Natural killer cell (primary cell): Measurements from ENCODE around the gene TMEM163. TPM values are rescaled to one million over a fixed set of nuclear protein-coding genes. Genes with fewer than 3 reads are reported as not detected.

ENCODE experiments used
- ATAC-seq, 3 donors: fragments of 150-1000 bp in 2 of 3; fragments of 200-7000 bp in 1 of 3; cut with Tn5 transposase; 1 replicate in 1 of 3; 2 replicates in 2 of 3; pipeline ENCODE4 v1.10.0; 2021; ENCODE audit warnings: mild to moderate bottlenecking in 2 of 3, moderate library complexity in 2 of 3
- DNase-seq, 2 donors: peaks; one replicate each; pipeline versions ENCODE4 v3.0.0 to v3.0.0-alpha.2; 2013 to 2021; ENCODE audit warnings: mixed read lengths in 1 of 2
- H3K27ac ChIP-seq: one replicate; pipeline ENCODE4 v1.5.1; 2013; ENCODE audit warnings: mild to moderate bottlenecking, low read length
- H3K27me3 ChIP-seq: one replicate; pipeline ENCODE4 v1.6.1; 2013; ENCODE audit warnings: low read length; ENCODE audit not compliant: control insufficient read depth, insufficient read depth
- H3K36me3 ChIP-seq: one replicate; pipeline ENCODE4 v1.6.1; 2013; ENCODE audit warnings: low read length; ENCODE audit not compliant: control insufficient read depth, insufficient read depth
- H3K4me1 ChIP-seq: one replicate; pipeline ENCODE4 v1.6.1; 2013; ENCODE audit warnings: low read length; ENCODE audit not compliant: control insufficient read depth, insufficient read depth
- H3K4me3 ChIP-seq: one replicate; pipeline ENCODE4 v1.5.1; 2013; ENCODE audit warnings: low read length
- H3K9me3 ChIP-seq: one replicate; pipeline ENCODE4 v1.6.1; 2013; ENCODE audit warnings: low read length; ENCODE audit not compliant: control insufficient read depth, insufficient read depth
- H3K27ac Mint-ChIP-seq, 2 donors: one replicate each; pipeline ENCODE4 v1.8.0; 2022; ENCODE audit warnings: mild to moderate bottlenecking in 2 of 2, mixed read lengths in 2 of 2, moderate library complexity in 1 of 2
- H3K27me3 Mint-ChIP-seq, 2 donors: one replicate each; pipeline ENCODE4 v1.8.0; 2022; ENCODE audit warnings: low read depth in 2 of 2, mixed read lengths in 2 of 2
- H3K36me3 Mint-ChIP-seq: one replicate; pipeline ENCODE4 v1.8.0; 2022; ENCODE audit warnings: mixed read lengths
- H3K4me1 Mint-ChIP-seq, 2 donors: one replicate each; pipeline ENCODE4 v1.8.0; 2022; ENCODE audit warnings: mixed read lengths in 2 of 2
- H3K4me3 Mint-ChIP-seq: one replicate; pipeline ENCODE4 v1.8.0; 2022; ENCODE audit warnings: mild to moderate bottlenecking, moderate library complexity, mixed read lengths
- H3K9me3 Mint-ChIP-seq, 2 donors: one replicate each; pipeline ENCODE4 v1.8.0; 2022; ENCODE audit warnings: mixed read lengths in 2 of 2
- whole genome bisulfite sequencing: methylation state at CpG from one replicate; pipeline ENCODE4 v1.1.7; 2013; ENCODE audit warnings: missing lambda C conversion rate; ENCODE audit not compliant: insufficient coverage; 5-methylcytosine and 5-hydroxymethylcytosine counted together
- intact Hi-C: fragments of 100-400 bp; cut with micrococcal nuclease; formaldehyde crosslinking; loops from one replicate; pipeline ENCODE4 v1.14.2; 2022
- total RNA-seq, 4 donors: library from RNA; stranded (reverse); fragments of 120-200 nt in 1 of 4; gene quantifications; one replicate each; pipeline versions ENCODE4 v1.2.3 to v1.2.4, GENCODE V29; 2013 to 2022
- TF ChIP-seq, protein P1 (sequence below): fragments of 200-600 bp; IDR thresholded peaks from one replicate; pipeline ENCODE4 v1.8.0; 2022; ENCODE audit warnings: antibody characterized with exemption

Gene TMEM163
- total RNA-seq, 3 donors from 2014 or later (not counting 1 experiment from before 2014, with no cell fraction given), result 6.8 to 11.6 (median 10.3) TPM

DNA sequence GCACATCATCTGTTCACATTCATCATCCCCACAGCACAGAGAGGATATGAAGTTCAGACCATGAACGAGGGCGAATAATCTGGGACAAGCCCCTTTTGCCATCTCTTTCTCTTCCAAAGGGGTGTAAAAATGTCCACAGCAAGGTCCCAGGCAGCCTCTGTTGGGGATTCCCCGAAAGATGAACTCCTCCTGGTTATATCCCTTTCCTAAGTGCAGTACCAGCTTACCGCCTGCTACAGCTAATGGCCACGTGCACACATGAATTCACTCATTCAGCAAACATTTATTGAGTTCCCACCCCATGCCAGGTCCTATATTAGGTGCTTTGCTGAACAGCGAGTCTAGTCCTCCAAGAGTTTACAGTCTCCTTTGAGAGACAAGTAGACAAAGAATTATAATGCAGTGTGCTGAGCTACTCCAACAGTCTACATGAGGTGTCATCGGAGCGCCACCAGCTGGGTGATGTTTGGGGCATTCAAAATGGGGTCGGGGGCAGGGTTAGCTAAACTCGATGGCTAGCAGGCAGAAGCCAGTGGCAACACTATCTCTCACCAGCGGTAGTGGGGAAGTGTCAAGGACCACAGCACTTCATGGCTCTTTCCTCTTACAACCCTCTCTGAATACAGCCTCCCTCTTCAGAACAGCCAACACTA, 228.9 kb downstream of the TMEM163 start:
- intact Hi-C loops, result no loop called here
- no peak overlapping the region for H3K4me3 Mint-ChIP-seq
- WGBS, result 91% methylated on average over 11 of the region's 11 CpGs
- Histone ChIP-seq H3K4me3 (no peak overlapping the region), H3K27me3 (no peaks in the 10 kb centered on the region), H3K27ac (no peak overlapping the region), H3K36me3 (no peaks in the 10 kb centered on the region), H3K4me1 (no peaks in the 10 kb centered on the region), H3K9me3 (no peaks in the 10 kb centered on the region)
- TF ChIP-seq, protein P1, sequence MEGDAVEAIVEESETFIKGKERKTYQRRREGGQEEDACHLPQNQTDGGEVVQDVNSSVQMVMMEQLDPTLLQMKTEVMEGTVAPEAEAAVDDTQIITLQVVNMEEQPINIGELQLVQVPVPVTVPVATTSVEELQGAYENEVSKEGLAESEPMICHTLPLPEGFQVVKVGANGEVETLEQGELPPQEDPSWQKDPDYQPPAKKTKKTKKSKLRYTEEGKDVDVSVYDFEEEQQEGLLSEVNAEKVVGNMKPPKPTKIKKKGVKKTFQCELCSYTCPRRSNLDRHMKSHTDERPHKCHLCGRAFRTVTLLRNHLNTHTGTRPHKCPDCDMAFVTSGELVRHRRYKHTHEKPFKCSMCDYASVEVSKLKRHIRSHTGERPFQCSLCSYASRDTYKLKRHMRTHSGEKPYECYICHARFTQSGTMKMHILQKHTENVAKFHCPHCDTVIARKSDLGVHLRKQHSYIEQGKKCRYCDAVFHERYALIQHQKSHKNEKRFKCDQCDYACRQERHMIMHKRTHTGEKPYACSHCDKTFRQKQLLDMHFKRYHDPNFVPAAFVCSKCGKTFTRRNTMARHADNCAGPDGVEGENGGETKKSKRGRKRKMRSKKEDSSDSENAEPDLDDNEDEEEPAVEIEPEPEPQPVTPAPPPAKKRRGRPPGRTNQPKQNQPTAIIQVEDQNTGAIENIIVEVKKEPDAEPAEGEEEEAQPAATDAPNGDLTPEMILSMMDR, result no peak
- no peaks in the 10 kb centered on the region for H3K36me3 Mint-ChIP-seq
- H3K27me3 Mint-ChIP-seq, result no peaks in the 10 kb centered on the region
- H3K9me3 Mint-ChIP-seq, result no peaks in the 10 kb centered on the region
- peaks cover 0 to 14% of the 10 kb centered on the region in 2 donors for H3K4me1 Mint-ChIP-seq
- DNase-seq, result no peak
- peak overlapping the region in 1 of 2 donors; percentile 10 for H3K27ac Mint-ChIP-seq
- peak in 1 of 3 donors; percentile 25 for ATAC-seq

DNA sequence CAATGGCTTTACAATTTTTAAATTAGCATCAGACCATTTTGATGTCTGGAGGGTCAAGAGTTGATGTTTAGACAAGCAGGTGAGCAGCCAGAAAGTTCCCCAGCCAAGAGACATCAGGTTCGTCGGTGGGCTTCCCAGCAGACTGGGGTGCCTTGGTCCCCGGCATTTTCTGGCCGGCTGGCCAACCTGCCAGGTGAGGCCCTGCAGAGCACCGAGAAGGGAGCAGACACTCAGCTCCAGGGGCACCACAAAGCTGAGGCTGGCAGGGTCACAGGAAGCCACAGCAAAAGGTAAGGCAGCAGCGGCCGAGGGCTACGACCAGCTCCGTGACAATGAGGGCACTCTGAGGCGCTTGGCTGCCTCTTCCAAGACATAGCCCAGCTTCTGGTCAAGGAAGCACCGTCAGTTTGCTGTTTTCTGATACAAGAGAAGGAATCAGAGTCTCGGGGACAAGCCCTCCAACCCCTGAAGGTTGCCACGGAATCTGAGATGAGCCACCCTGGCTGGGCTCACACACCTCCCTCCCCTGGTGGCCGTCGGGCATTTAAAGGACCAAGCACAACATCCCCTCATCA, 235.9 kb downstream of the TMEM163 start:
- Mint-ChIP-seq H3K9me3 (no peaks in the 10 kb centered on the region), H3K27me3 (no peaks in the 10 kb centered on the region), H3K36me3 (no peaks in the 10 kb centered on the region), H3K4me1 (no peaks in the 10 kb centered on the region), H3K27ac (no peak overlapping the region), H3K4me3 (no peak overlapping the region)
- H3K36me3 ChIP-seq, result no peaks in the 10 kb centered on the region
- no peak for DNase-seq
- no peak overlapping the region for H3K27ac ChIP-seq
- no peaks in the 10 kb centered on the region for H3K4me1 ChIP-seq
- H3K27me3 ChIP-seq, result no peaks in the 10 kb centered on the region
- ATAC-seq, result no peak
- H3K9me3 ChIP-seq, result no peaks in the 10 kb centered on the region
- WGBS, result 77% methylated on average over 15 of the region's 15 CpGs
- H3K4me3 ChIP-seq, result no peak overlapping the region
- TF ChIP-seq, protein P1, result no peak
- intact Hi-C loops, result no loop called here

DNA sequence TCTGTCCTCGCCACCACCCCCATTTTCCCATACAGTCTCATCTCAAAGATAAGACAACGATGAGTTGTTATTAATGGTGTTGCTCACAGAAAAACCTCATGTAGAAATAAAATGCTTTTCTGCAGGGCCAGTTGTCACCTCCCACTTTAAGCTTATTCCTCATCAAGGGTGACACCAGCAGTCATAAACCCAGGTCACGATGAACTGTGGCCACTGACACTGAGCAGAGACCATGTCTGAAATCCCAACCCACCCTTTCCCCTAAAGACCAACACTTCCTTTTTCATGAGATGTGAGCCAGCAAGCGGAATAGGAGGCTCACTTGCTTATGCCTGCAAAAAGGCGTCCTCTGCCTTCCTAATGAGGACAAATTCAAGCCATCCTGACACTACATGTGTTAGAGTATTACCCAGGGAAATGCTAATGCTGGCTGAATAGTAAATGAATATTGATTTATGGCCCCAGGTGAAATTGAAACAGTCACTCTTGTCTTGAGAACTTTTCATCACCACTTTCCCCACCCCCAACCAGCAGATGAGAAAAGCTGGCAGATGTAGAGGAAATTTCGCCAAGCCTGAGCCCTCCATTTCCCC, 236.6 kb downstream of the TMEM163 start:
- WGBS, result 91% methylated on average over 5 of the region's 6 CpGs
- Histone ChIP-seq H3K9me3 (no peaks in the 10 kb centered on the region), H3K36me3 (no peaks in the 10 kb centered on the region), H3K4me3 (no peak overlapping the region), H3K27ac (no peak overlapping the region), H3K4me1 (no peaks in the 10 kb centered on the region), H3K27me3 (no peaks in the 10 kb centered on the region)
- DNase-seq (no peak), ATAC-seq (no peak)
- Mint-ChIP-seq H3K27ac (no peak overlapping the region), H3K36me3 (no peaks in the 10 kb centered on the region), H3K4me3 (no peak overlapping the region), H3K9me3 (no peaks in the 10 kb centered on the region), H3K4me1 (no peaks in the 10 kb centered on the region), H3K27me3 (no peaks in the 10 kb centered on the region)
- intact Hi-C loops, result no loop called here
- TF ChIP-seq, protein P1, result no peak
